Neural cell (in vitro differentiated cells): ENCODE results near the gene ENDOV.

Experiments used
- CTCF ChIP-seq: fragments of 450-650 bp; IDR thresholded peaks from 2 replicates; pipeline ENCODE4 v1.5.1; 2014; ENCODE audit warnings: antibody characterized with exemption, mild to moderate bottlenecking, moderate library complexity; ENCODE audit not compliant: poor library complexity, severe bottlenecking
- EP300 ChIP-seq: fragments of 450-650 bp; conservative IDR thresholded peaks from 2 replicates; pipeline ENCODE4 v1.6.1; 2014; ENCODE audit warnings: antibody characterized with exemption, mild to moderate bottlenecking, moderate library complexity; ENCODE audit not compliant: poor library complexity, severe bottlenecking
- EZH2 ChIP-seq: fragments of 200-600, 300-800 bp; shearing (Covaris generic), sonication (generic); IDR thresholded peaks from 2 replicates; pipeline ENCODE4 v1.6.1; 2014; ENCODE audit warnings: antibody characterized with exemption, low read length, borderline replicate concordance, mild to moderate bottlenecking; ENCODE audit not compliant: insufficient read depth, poor library complexity, severe bottlenecking
- MXI1 ChIP-seq: fragments of 450-650 bp; conservative IDR thresholded peaks from 2 replicates; pipeline ENCODE4 v1.6.1; 2014; ENCODE audit warnings: antibody characterized with exemption, mild to moderate bottlenecking; ENCODE audit not compliant: poor library complexity, severe bottlenecking
- POLR2AphosphoS5 ChIP-seq: IDR thresholded peaks from 2 replicates; pipeline ENCODE4 v1.6.1; 2012
- REST ChIP-seq: IDR thresholded peaks from 2 replicates; pipeline ENCODE4 v1.6.1; 2012; ENCODE audit warnings: borderline replicate concordance
- SMC3 ChIP-seq: fragments of 450-650 bp; conservative IDR thresholded peaks from 2 replicates; pipeline ENCODE4 v1.6.1; 2014; ENCODE audit warnings: antibody characterized with exemption, mild to moderate bottlenecking, moderate library complexity; ENCODE audit not compliant: poor library complexity

GRCh38 chr17:80374039-80374731 lies 40.8 kb upstream of the ENDOV start:
- no peak for TF ChIP-seq CTCF
- no peak for TF ChIP-seq MXI1
- no peak for TF ChIP-seq REST
- no peak for TF ChIP-seq EP300
- TF ChIP-seq SMC3, result no peak
- no peak for TF ChIP-seq EZH2
- TF ChIP-seq POLR2AphosphoS5, result no peak
